Adrenal gland (tissue), 12 donors: ENCODE data around the gene FLNC. TPM values are rescaled to one million over a fixed set of nuclear protein-coding genes. Genes with fewer than 3 reads are reported as not detected.

Experiments used
- DNase-seq, 7 donors: peaks; one replicate each; pipeline ENCODE4 v3.0.0-alpha.2; 2019 to 2020
- H3K27ac ChIP-seq, 5 donors: fragments of 200-600 bp; sonication (generic) in 4 of 5; 1 replicate in 3 of 5; 2 replicates in 2 of 5; pipeline versions ENCODE4 v1.5.1 to v1.8.0; 2016 to 2020; ENCODE audit warnings: mild to moderate bottlenecking in 1 of 5
- H3K27me3 ChIP-seq: fragments of 200-600 bp; 2 replicates; pipeline ENCODE4 v1.8.0; 2021
- H3K36me3 ChIP-seq, 2 donors: fragments of 200-600 bp; replicated peaks in 1 of 2; 1 replicate in 1 of 2; 2 replicates in 1 of 2; pipeline versions ENCODE4 v1.5.1 to v1.8.0; 2018 to 2022
- H3K4me1 ChIP-seq, 2 donors: fragments of 200-600 bp; replicated peaks in 1 of 2; 1 replicate in 1 of 2; 2 replicates in 1 of 2; pipeline versions ENCODE4 v1.5.1 to v1.8.0; 2018 to 2021
- H3K4me3 ChIP-seq, 4 donors: fragments of 200-600 bp; sonication (generic) in 3 of 4; one replicate each; pipeline ENCODE4 v1.5.1; 2016 to 2018
- H3K9me3 ChIP-seq, 3 donors: fragments of 200-600 bp; sonication (generic) in 1 of 3; replicated peaks in 1 of 3; 1 replicate in 2 of 3; 2 replicates in 1 of 3; pipeline versions ENCODE4 v1.5.1 to v1.8.0; 2016 to 2021
- CTCF ChIP-seq, 6 experiments: fragments of 450-650 bp in 4 of 6; fragments of 200-600 bp in 2 of 6; sonication (generic) in 1 of 6; IDR thresholded peaks; 1 replicate in 5 of 6; 2 replicates in 1 of 6; pipeline versions ENCODE4 v1.5.1 to v1.8.0; 2016 to 2021; ENCODE audit warnings: antibody characterized with exemption in 6 of 6, mild to moderate bottlenecking in 2 of 6, moderate library complexity in 1 of 6
- POLR2A ChIP-seq, 2 donors: fragments of 450-650 bp; IDR thresholded peaks; one replicate each; pipeline ENCODE4 v1.6.1; 2017; ENCODE audit warnings: antibody characterized with exemption in 2 of 2, mild to moderate bottlenecking in 2 of 2, moderate library complexity in 1 of 2
- WGBS, 4 donors: extraction: QIAGEN DNeasy Blood & Tissue Kit in 2 of 4; methylation state at CpG; one replicate each; pipeline versions ENCODE4 v1.1.5 to v1.1.7; 2013 to 2017; 5-methylcytosine and 5-hydroxymethylcytosine counted together
- intact Hi-C, 2 donors: fragments of 100-400 bp; cut with DNase I; formaldehyde crosslinking; loops; one replicate each; pipeline versions ENCODE4 v1.14.1 to v1.15.0; 2022 to 2023
- polyA plus RNA-seq, 3 donors: library from polyadenylated mRNA; stranded (reverse); fragments of 200-250 nt in 2 of 3; fragments of 350-450 nt in 1 of 3; fragmentation: Illumina TruSeq in 1 of 3; extraction: RNeasy Lipid Tissue Mini Kit (QIAGEN cat#74804) in 1 of 3; gene quantifications; one replicate each; pipeline ENCODE4 v1.2.3, GENCODE V29; 2013 to 2014
- total RNA-seq, 9 donors: library from RNA; depleted of rRNA in 4 of 9; stranded (reverse); fragments of >200 nt in 4 of 9; fragments of 120-200 nt in 1 of 9; fragmentation: NEBNext Ultra II Directional in 1 of 9; extraction: Animal tissue kit (Norgen Biotek cat#: 25700) in 1 of 9; gene quantifications; one replicate each; pipeline versions ENCODE4 v1.1.0 to v1.2.4, GENCODE V29; 2013 to 2023
- donor health status: healthy with polysubstance abuse.
- donor health status: Bipolar disorder and iron deficiency.
- donor health status: DM: yes; HTN: yes; CAD: no.
- donor health status: DM: no; HTN: no; CAD: no.
- donor health status: DM: no; HTN: no; CAD: no.
- donor health status: DM: yes; HTN: yes; CAD: no.

Gene FLNC
- total and polyA plus RNA-seq, 12 donors = 0.66 to 7.3 (median 2.5) TPM

- no peak for TF ChIP-seq POLR2A (IDR thresholded peaks at IDR 0.05)
- TF ChIP-seq CTCF (IDR thresholded peaks at IDR 0.05) = no peak
- intact Hi-C loops = no loop called here
- 79 to 90% (median 88%) methylated on average over 12 to 21 of the region's 21 CpGs for WGBS, 4 donors
- no peak for DNase-seq
- Histone ChIP-seq H3K4me3 (no peak overlapping the region), H3K27me3 (no peaks in the 10 kb centered on the region), H3K9me3 (no peaks in the 10 kb centered on the region), H3K4me1 (no peaks in the 10 kb centered on the region), H3K27ac (no peak overlapping the region), H3K36me3 (no peaks in the 10 kb centered on the region)
These were observed 24.2 kb downstream of the FLNC start for GRCh38 chr7:128854396-128854795.

- H3K27me3 ChIP-seq = no peaks in the 10 kb centered on the region
- DNase-seq = no peak
- no peaks in the 10 kb centered on the region for H3K36me3 ChIP-seq
- TF ChIP-seq POLR2A (IDR thresholded peaks at IDR 0.05) (no peak), CTCF (IDR thresholded peaks at IDR 0.05) (no peak)
- WGBS, 4 donors = 78 to 87% (median 83%) methylated on average over 3 of the region's 3 CpGs
- H3K4me1 ChIP-seq = no peaks in the 10 kb centered on the region
- intact Hi-C loops = no loop called here
- H3K4me3 ChIP-seq = no peak overlapping the region
- no peaks in the 10 kb centered on the region for H3K9me3 ChIP-seq
- no peak overlapping the region for H3K27ac ChIP-seq
These were observed 25.4 kb downstream of the FLNC start for GRCh38 chr7:128855559-128855958.

- Histone ChIP-seq H3K27me3 (no peaks in the 10 kb centered on the region), H3K9me3 (no peaks in the 10 kb centered on the region), H3K27ac (no peak overlapping the region), H3K4me3 (no peak overlapping the region), H3K36me3 (no peaks in the 10 kb centered on the region), H3K4me1 (no peaks in the 10 kb centered on the region)
- TF ChIP-seq CTCF (IDR thresholded peaks at IDR 0.05) = no peak
- TF ChIP-seq POLR2A (IDR thresholded peaks at IDR 0.05) = no peak
- WGBS, 4 donors = 71 to 85% (median 79%) methylated on average over 6 to 17 of the region's 17 CpGs
- no peak for DNase-seq
- intact Hi-C loops = no loop called here
These were observed 26.0 kb downstream of the FLNC start for GRCh38 chr7:128856001-128856718.

GRCh38 chr7:128858380-128859231 is 28.4 kb downstream of the FLNC start:
- Histone ChIP-seq H3K4me1 (peaks cover 0 to 9% of the 10 kb centered on the region in 2 donors), H3K4me3 (no peak overlapping the region), H3K27me3 (no peaks in the 10 kb centered on the region), H3K27ac (no peak overlapping the region), H3K9me3 (no peaks in the 10 kb centered on the region), H3K36me3 (no peaks in the 10 kb centered on the region)
- no peak for DNase-seq
- TF ChIP-seq POLR2A (IDR thresholded peaks at IDR 0.05) (no peak), CTCF (IDR thresholded peaks at IDR 0.05) (no peak)
- intact Hi-C loops = no loop called here
- 77 to 81% (median 79%) methylated on average over 14 to 18 of the region's 18 CpGs for WGBS, 4 donors
